HepG2 (cell line): ENCODE data around the gene KDM2B. TPM values are rescaled to one million over a fixed set of nuclear protein-coding genes. Genes with fewer than 3 reads are reported as not detected.
A peak's percentile ranks its signal among the peaks of the same experiment; 100 is the strongest.

Source experiments
- ARID5B ChIP-seq: IDR thresholded peaks from 2 replicates; pipeline ENCODE4 v1.4.0; 2020; ENCODE audit warnings: mild to moderate bottlenecking, missing genetic modification reagents
- CEBPG ChIP-seq: IDR thresholded peaks from 2 replicates; pipeline ENCODE4 v1.6.1; 2016
- DNMT1 ChIP-seq: sonication (generic); formaldehyde crosslinking; IDR thresholded peaks from 2 replicates; pipeline ENCODE4 v1.5.1; 2020; ENCODE audit warnings: mild to moderate bottlenecking, missing genetic modification reagents
- RBFOX2 ChIP-seq: fragments of 200-400 bp; formaldehyde crosslinking; IDR thresholded peaks from 2 replicates; pipeline ENCODE4 v1.6.1; 2017; ENCODE audit warnings: low read depth, mild to moderate bottlenecking, low read length
- RBM39 ChIP-seq: fragments of 200-400 bp; formaldehyde crosslinking; IDR thresholded peaks from one replicate; pipeline ENCODE4 v1.6.1; 2018; ENCODE audit warnings: antibody characterized with exemption, mild to moderate bottlenecking, low read depth, low read length; ENCODE audit not compliant: poor library complexity, severe bottlenecking
- SAP130 ChIP-seq: IDR thresholded peaks from 2 replicates; pipeline ENCODE4 v1.6.1; 2016; ENCODE audit warnings: low read depth
- TEAD2 ChIP-seq: sonication (generic); formaldehyde crosslinking; IDR thresholded peaks from 2 replicates; pipeline ENCODE4 v1.9.0; 2021; ENCODE audit warnings: missing genetic modification reagents
- polyA plus RNA-seq, 8 experiments: library from polyadenylated mRNA; depleted of rRNA in 3 of 8; stranded (reverse) in 7 of 8; unstranded in 1 of 8; fragments of >200 nt; fragmentation: Illumina TruSeq in 4 of 8; extraction: Trizol in 4 of 8; gene quantifications; 2 replicates each; pipeline versions ENCODE4 v1.2.1 to v1.2.3, GENCODE V29; 2011 to 2016; ENCODE audit warnings: low read depth in 4 of 8, missing spikeins in 1 of 8, mixed read lengths in 1 of 8; ENCODE audit not compliant: insufficient read depth in 1 of 8
- total RNA-seq, 5 experiments: library from RNA; depleted of rRNA; stranded (reverse); fragments of >200 nt; fragmentation: Illumina TruSeq; extraction: Trizol; gene quantifications; 2 replicates each; pipeline ENCODE4 v1.2.3, GENCODE V29; 2016; ENCODE audit warnings: low read depth in 1 of 5
- TF ChIP-seq, protein P1 (sequence below), 2 experiments: sonication (generic) in 1 of 2; formaldehyde crosslinking in 1 of 2; IDR thresholded peaks; 2 replicates each; pipeline versions ENCODE4 v1.6.1 to v1.9.0; 2014 to 2022; ENCODE audit warnings: antibody characterized with exemption in 1 of 2, borderline replicate concordance in 1 of 2, inconsistent platforms in 1 of 2, low read depth in 1 of 2, missing genetic modification reagents in 1 of 2
- TF ChIP-seq, protein P2 (sequence below): sonication (generic); formaldehyde crosslinking; IDR thresholded peaks from 2 replicates; pipeline ENCODE4 v1.8.0; 2022; ENCODE audit warnings: missing genetic modification reagents, mild to moderate bottlenecking, moderate library complexity, borderline replicate concordance

Gene KDM2B
- total and polyA plus RNA-seq, 2 of the 13 experiments (the other 11 are each of a cell fraction or from before 2014, with no cell fraction given): 17.5 to 26.1 TPM

- TF ChIP-seq, protein P1, sequence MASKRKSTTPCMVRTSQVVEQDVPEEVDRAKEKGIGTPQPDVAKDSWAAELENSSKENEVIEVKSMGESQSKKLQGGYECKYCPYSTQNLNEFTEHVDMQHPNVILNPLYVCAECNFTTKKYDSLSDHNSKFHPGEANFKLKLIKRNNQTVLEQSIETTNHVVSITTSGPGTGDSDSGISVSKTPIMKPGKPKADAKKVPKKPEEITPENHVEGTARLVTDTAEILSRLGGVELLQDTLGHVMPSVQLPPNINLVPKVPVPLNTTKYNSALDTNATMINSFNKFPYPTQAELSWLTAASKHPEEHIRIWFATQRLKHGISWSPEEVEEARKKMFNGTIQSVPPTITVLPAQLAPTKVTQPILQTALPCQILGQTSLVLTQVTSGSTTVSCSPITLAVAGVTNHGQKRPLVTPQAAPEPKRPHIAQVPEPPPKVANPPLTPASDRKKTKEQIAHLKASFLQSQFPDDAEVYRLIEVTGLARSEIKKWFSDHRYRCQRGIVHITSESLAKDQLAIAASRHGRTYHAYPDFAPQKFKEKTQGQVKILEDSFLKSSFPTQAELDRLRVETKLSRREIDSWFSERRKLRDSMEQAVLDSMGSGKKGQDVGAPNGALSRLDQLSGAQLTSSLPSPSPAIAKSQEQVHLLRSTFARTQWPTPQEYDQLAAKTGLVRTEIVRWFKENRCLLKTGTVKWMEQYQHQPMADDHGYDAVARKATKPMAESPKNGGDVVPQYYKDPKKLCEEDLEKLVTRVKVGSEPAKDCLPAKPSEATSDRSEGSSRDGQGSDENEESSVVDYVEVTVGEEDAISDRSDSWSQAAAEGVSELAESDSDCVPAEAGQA (IDR thresholded peaks at IDR 0.05; ENCODE audit: low read depth): no peak
- TF ChIP-seq, protein P1 (CRISPR knock-in tag; IDR thresholded peaks at IDR 0.05; ENCODE audit: borderline replicate concordance): peak; percentile 94
- TF ChIP-seq TEAD2 (no peak), RBFOX2 (no peak), ARID5B (CRISPR knock-in tag) (peak; percentile 86), DNMT1 (CRISPR knock-in tag) (no peak), CEBPG (CRISPR knock-in tag) (peak; percentile 94), SAP130 (peak; percentile 81), RBM39 (no peak)
- TF ChIP-seq, protein P2, sequence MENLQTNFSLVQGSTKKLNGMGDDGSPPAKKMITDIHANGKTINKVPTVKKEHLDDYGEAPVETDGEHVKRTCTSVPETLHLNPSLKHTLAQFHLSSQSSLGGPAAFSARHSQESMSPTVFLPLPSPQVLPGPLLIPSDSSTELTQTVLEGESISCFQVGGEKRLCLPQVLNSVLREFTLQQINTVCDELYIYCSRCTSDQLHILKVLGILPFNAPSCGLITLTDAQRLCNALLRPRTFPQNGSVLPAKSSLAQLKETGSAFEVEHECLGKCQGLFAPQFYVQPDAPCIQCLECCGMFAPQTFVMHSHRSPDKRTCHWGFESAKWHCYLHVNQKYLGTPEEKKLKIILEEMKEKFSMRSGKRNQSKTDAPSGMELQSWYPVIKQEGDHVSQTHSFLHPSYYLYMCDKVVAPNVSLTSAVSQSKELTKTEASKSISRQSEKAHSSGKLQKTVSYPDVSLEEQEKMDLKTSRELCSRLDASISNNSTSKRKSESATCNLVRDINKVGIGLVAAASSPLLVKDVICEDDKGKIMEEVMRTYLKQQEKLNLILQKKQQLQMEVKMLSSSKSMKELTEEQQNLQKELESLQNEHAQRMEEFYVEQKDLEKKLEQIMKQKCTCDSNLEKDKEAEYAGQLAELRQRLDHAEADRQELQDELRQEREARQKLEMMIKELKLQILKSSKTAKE (CRISPR knock-in tag): 0 out of 2 replicates have a peak, but pooled peaks have one; percentile 35
These were observed 64.3 kb downstream of the KDM2B start (continued) for GRCh38 chr12:121516437-121517011.
